GM23248 (cell line): ENCODE measurements around the gene ZNF236. TPM values are rescaled to one million over a fixed set of nuclear protein-coding genes. Genes with fewer than 3 reads are reported as not detected.

Experiments
- DNase-seq: peaks from one replicate; pipeline ENCODE4 v3.0.0-alpha.2; 2015
- H2AFZ ChIP-seq: fragments of 200-600 bp; sonication (generic); 2 replicates; pipeline ENCODE4 v1.6.1; 2016; ENCODE audit warnings: antibody characterized with exemption
- H3F3A ChIP-seq: fragments of 200-600 bp; sonication (generic); 2 replicates; pipeline ENCODE4 v1.6.1; 2016; ENCODE audit warnings: mild to moderate bottlenecking, antibody characterized with exemption, mixed run types; ENCODE audit not compliant: insufficient read depth
- H3K27ac ChIP-seq: fragments of 200-600 bp; sonication (generic); 2 replicates; pipeline ENCODE4 v1.5.1; 2016; ENCODE audit warnings: mild to moderate bottlenecking
- H3K27me3 ChIP-seq: fragments of 200-600 bp; sonication (generic); replicated peaks from 2 replicates; pipeline ENCODE4 v1.6.1; 2016; ENCODE audit warnings: mild to moderate bottlenecking; ENCODE audit not compliant: insufficient read depth
- H3K36me3 ChIP-seq: fragments of 200-600 bp; sonication (generic); 2 replicates; pipeline ENCODE4 v1.6.1; 2016; ENCODE audit warnings: low read depth, mild to moderate bottlenecking
- H3K4me1 ChIP-seq: fragments of 200-600 bp; sonication (generic); 2 replicates; pipeline ENCODE4 v1.6.1; 2016; ENCODE audit warnings: mild to moderate bottlenecking; ENCODE audit not compliant: insufficient read depth
- H3K4me2 ChIP-seq: fragments of 200-600 bp; sonication (generic); one replicate; pipeline ENCODE4 v1.6.1; 2016; ENCODE audit warnings: mild to moderate bottlenecking; ENCODE audit not compliant: unreplicated experiment
- H3K4me3 ChIP-seq: fragments of 200-600 bp; sonication (generic); 2 replicates; pipeline ENCODE4 v1.5.1; 2016; ENCODE audit warnings: mild to moderate bottlenecking
- H3K79me2 ChIP-seq: fragments of 200-600 bp; sonication (generic); 2 replicates; pipeline ENCODE4 v1.6.1; 2016; ENCODE audit warnings: mild to moderate bottlenecking; ENCODE audit not compliant: insufficient read depth
- H3K9ac ChIP-seq: fragments of 200-600 bp; sonication (generic); 2 replicates; pipeline ENCODE4 v1.6.1; 2016; ENCODE audit warnings: mild to moderate bottlenecking
- H3K9me2 ChIP-seq: fragments of 200-600 bp; sonication (generic); 2 replicates; pipeline ENCODE4 v1.6.1; 2016; ENCODE audit warnings: mixed run types, mild to moderate bottlenecking, moderate library complexity; ENCODE audit not compliant: insufficient read depth
- H3K9me3 ChIP-seq: fragments of 200-600 bp; sonication (generic); one replicate; pipeline ENCODE4 v1.6.1; 2017; ENCODE audit warnings: low read depth
- H4K20me1 ChIP-seq: fragments of 200-600 bp; sonication (generic); 2 replicates; pipeline ENCODE4 v1.6.0; 2016; ENCODE audit not compliant: insufficient read depth
- EZH2 ChIP-seq: fragments of 200-600 bp; sonication (generic); IDR thresholded peaks from 2 replicates; pipeline ENCODE4 v1.6.1; 2018; ENCODE audit warnings: antibody characterized with exemption, mild to moderate bottlenecking; ENCODE audit not compliant: insufficient read depth, poor library complexity, severe bottlenecking
- EZH2phosphoT487 ChIP-seq: fragments of 200-600 bp; sonication (generic); IDR thresholded peaks from 2 replicates; pipeline ENCODE4 v1.6.1; 2018; ENCODE audit warnings: antibody characterized with exemption, moderate library complexity, mild to moderate bottlenecking, low read depth; ENCODE audit not compliant: insufficient read depth
- WGBS, 2 experiments: methylation state at CpG; one replicate each; pipeline ENCODE4 v1.1.6; 2015 to 2017; ENCODE audit warnings: low lambda C conversion rate in 2 of 2, low coverage in 1 of 2; ENCODE audit errors: missing lambda C conversion rate in 2 of 2; 5-methylcytosine and 5-hydroxymethylcytosine counted together
- in situ Hi-C: fragments of 300-500 bp; cut with MboI; formaldehyde crosslinking; loops from 2 replicates; pipeline ENCODE4 v1.15.0; 2020
- polyA plus RNA-seq: library from polyadenylated mRNA; unstranded; fragments of >200 nt; fragmentation: Nextera tagmentation; extraction: Ambion mirVana; gene quantifications from 2 replicates; pipeline ENCODE4 v1.2.1, GENCODE V29; 2016
- total RNA-seq: library from RNA; depleted of rRNA; stranded (reverse); fragments of >200 nt; shearing (Covaris generic); gene quantifications from 2 replicates; pipeline ENCODE4 v1.2.3, GENCODE V29; 2014

Gene ZNF236
- total and polyA plus RNA-seq, 2 experiments from 2014 or later = 4.6 to 12.4 TPM

GRCh38 chr18:76785872-76786271, 36.5 kb upstream of the ZNF236 start:
- 72% methylated on average over 6 of the region's 6 CpGs for WGBS, 2 experiments
- no peak for DNase-seq
- Histone ChIP-seq H3K27ac (no peak overlapping the region), H3K4me2 (no peak overlapping the region), H3K36me3 (no peaks in the 10 kb centered on the region), H3K4me3 (no peak overlapping the region), H3F3A (no peaks in the 10 kb centered on the region), H3K27me3 (no peaks in the 10 kb centered on the region), H3K9ac (no peak overlapping the region), H3K4me1 (no peaks in the 10 kb centered on the region), H3K79me2 (no peaks in the 10 kb centered on the region), H3K9me3 (no peaks in the 10 kb centered on the region), H4K20me1 (no peaks in the 10 kb centered on the region), H3K9me2 (no peaks in the 10 kb centered on the region), H2AFZ (no peak overlapping the region)
- TF ChIP-seq EZH2 = no peak
- TF ChIP-seq EZH2phosphoT487 = no peak
- in situ Hi-C loops = loop anchor here (25.0 kb wide), 1 partner anchor 876 kb away; no protein-coding TSS in a partner anchor

- Histone ChIP-seq H2AFZ (no peak overlapping the region), H3K4me3 (no peak overlapping the region), H3K9me2 (no peaks in the 10 kb centered on the region), H3K36me3 (no peaks in the 10 kb centered on the region), H4K20me1 (no peaks in the 10 kb centered on the region), H3K4me1 (no peaks in the 10 kb centered on the region), H3K79me2 (no peaks in the 10 kb centered on the region), H3K4me2 (no peak overlapping the region), H3K27ac (no peak overlapping the region), H3K9ac (no peak overlapping the region), H3K9me3 (no peaks in the 10 kb centered on the region), H3K27me3 (no peaks in the 10 kb centered on the region), H3F3A (no peaks in the 10 kb centered on the region)
- WGBS, 2 experiments = 72 to 79% methylated on average over 15 to 36 of the region's 36 CpGs
- TF ChIP-seq EZH2 = no peak
- TF ChIP-seq EZH2phosphoT487 = no peak
- DNase-seq = no peak
- in situ Hi-C loops = loop anchor here (25.0 kb wide), 1 partner anchor 874 kb away; no protein-coding TSS in a partner anchor
These were observed 33.6 kb upstream of the ZNF236 start for GRCh38 chr18:76788571-76789317.

GRCh38 chr18:76791106-76791505, 31.3 kb upstream of the ZNF236 start:
- TF ChIP-seq EZH2 = no peak
- no peak for TF ChIP-seq EZH2phosphoT487
- Histone ChIP-seq H4K20me1 (no peaks in the 10 kb centered on the region), H3F3A (no peaks in the 10 kb centered on the region), H3K79me2 (no peaks in the 10 kb centered on the region), H3K36me3 (no peaks in the 10 kb centered on the region), H2AFZ (no peak overlapping the region), H3K4me2 (no peak overlapping the region), H3K27ac (no peak overlapping the region), H3K9me2 (no peaks in the 10 kb centered on the region), H3K4me1 (no peaks in the 10 kb centered on the region), H3K4me3 (no peak overlapping the region), H3K9ac (no peak overlapping the region), H3K9me3 (no peaks in the 10 kb centered on the region), H3K27me3 (no peaks in the 10 kb centered on the region)
- DNase-seq = no peak
- WGBS, 2 experiments = 72 to 73% methylated on average over 12 of the region's 12 CpGs
- in situ Hi-C loops = loop anchor here (25.0 kb wide), 1 partner anchor 871 kb away; no protein-coding TSS in a partner anchor

GRCh38 chr18:76791642-76792041, 30.7 kb upstream of the ZNF236 start:
- Histone ChIP-seq H3K9ac (no peak overlapping the region), H3K36me3 (no peaks in the 10 kb centered on the region), H3K4me2 (no peak overlapping the region), H3K4me3 (no peak overlapping the region), H2AFZ (no peak overlapping the region), H3K27me3 (no peaks in the 10 kb centered on the region), H3K9me3 (no peaks in the 10 kb centered on the region), H3K79me2 (no peaks in the 10 kb centered on the region), H3F3A (no peaks in the 10 kb centered on the region), H3K4me1 (no peaks in the 10 kb centered on the region), H3K27ac (no peak overlapping the region), H4K20me1 (no peaks in the 10 kb centered on the region), H3K9me2 (no peaks in the 10 kb centered on the region)
- DNase-seq = no peak
- in situ Hi-C loops = loop anchor here (25.0 kb wide), 1 partner anchor 871 kb away; no protein-coding TSS in a partner anchor
- TF ChIP-seq EZH2 (no peak), EZH2phosphoT487 (no peak)
- WGBS, 2 experiments = 72 to 77% methylated on average over 5 of the region's 5 CpGs
